NB4 (cell line): ENCODE measurements around the gene RIT2.

Experiments
- CTCF ChIP-seq: IDR thresholded peaks from one replicate; pipeline ENCODE4 v1.5.1; 2012; ENCODE audit warnings: low read depth, low read length
- POLR2A ChIP-seq: IDR thresholded peaks from 2 replicates; pipeline ENCODE4 v1.6.1; 2011; ENCODE audit warnings: mild to moderate bottlenecking; ENCODE audit not compliant: insufficient read length; ENCODE audit errors: extremely low read depth

GRCh38 chr18:43108469-43108868, 7.0 kb downstream of the RIT2 start:
- TF ChIP-seq CTCF: no peak
- no peak for TF ChIP-seq POLR2A
